ENCODE measurements around the gene OR5AP2. TPM values are rescaled to one million over a fixed set of nuclear protein-coding genes. Genes with fewer than 3 reads are reported as not detected.

OR5AP2 gene
- total and polyA plus RNA-seq, 9 of the 15 experiments (the other 6 are each of a cell fraction or from before 2014, with no cell fraction given), result not detected

DNA sequence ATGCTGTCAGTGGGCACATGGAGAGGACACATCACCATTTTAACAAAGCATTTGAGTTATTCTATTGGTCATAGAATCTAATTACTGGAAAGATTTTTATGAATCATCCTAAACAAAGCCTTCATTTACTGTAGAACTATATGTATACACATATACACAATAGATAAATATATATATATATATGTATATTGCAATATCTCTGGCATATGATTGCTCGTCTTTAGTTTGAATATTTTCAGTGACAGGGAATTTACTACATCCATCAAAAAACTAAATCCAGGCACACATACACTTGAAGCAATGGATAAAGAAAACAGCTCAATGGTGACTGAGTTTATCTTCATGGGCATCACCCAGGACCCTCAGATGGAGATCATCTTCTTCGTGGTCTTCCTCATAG, 21.1 kb upstream of the OR5AP2 start, which contains the start of gene OR5AR1:
TSS of gene OR5AR1 (plus strand) at position 301 of the 400 bp plus-strand sequence. CDS start at position 301, 0 bp downstream.
- WGBS (ENCODE audit: insufficient coverage, low coverage, missing lambda C conversion rate), result 0% methylated on average over 2 of the region's 2 CpGs
- no TSS peak for BruUV-seq (replicated peaks)

More for the DNA sequence above, 21.1 kb upstream of the OR5AP2 start, which contains the start of gene OR5AR1:
- Histone ChIP-seq H3K4me2 (ENCODE audit: insufficient read depth, low read length) (no peak within 1 kb of the TSS), H3K9me1 (ENCODE audit: control insufficient read depth, insufficient read depth, low read length) (no peaks in the 10 kb centered on the region), H4K20me1 (replicated peaks; ENCODE audit: control insufficient read depth, insufficient read depth, low read length) (no peaks in the 10 kb centered on the region), H3K9ac (ENCODE audit: insufficient read depth in 1 of 2, low read depth in 2 of 2, low read length in 2 of 2) (no peak within 1 kb of the TSS), H3K27me3 (ENCODE audit: control insufficient read depth in 2 of 2, insufficient read depth in 2 of 2, low read length in 2 of 2) (no peaks in the 10 kb centered on the region), H3K79me2 (ENCODE audit: control insufficient read depth, insufficient read depth, low read length) (no peaks in the 10 kb centered on the region), H3K4me1 (replicated peaks in 1 of 2; ENCODE audit: control insufficient read depth in 2 of 2, insufficient read depth in 2 of 2, low read length in 2 of 2) (no peaks in the 10 kb centered on the region), H3K4me3 (no peak within 1 kb of the TSS), H3K9me3 (replicated peaks; ENCODE audit: control insufficient read depth, insufficient read depth, low read depth, low read length) (no peaks in the 10 kb centered on the region), H2AFZ (ENCODE audit: low read depth, low read length) (no peak within 1 kb of the TSS), H3K27ac (ENCODE audit: extremely low read depth, low read depth, low read length) (no peak within 1 kb of the TSS), H3K36me3 (ENCODE audit: control insufficient read depth, insufficient read depth, low read length) (no peaks in the 10 kb centered on the region)
- TF ChIP-seq, protein P1, sequence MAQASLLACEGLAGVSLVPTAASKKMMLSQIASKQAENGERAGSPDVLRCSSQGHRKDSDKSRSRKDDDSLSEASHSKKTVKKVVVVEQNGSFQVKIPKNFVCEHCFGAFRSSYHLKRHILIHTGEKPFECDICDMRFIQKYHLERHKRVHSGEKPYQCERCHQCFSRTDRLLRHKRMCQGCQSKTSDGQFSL (CRISPR knock-in tag; IDR thresholded peaks at IDR 0.05), result no peak
- TF ChIP-seq, protein P1 (tag; IDR thresholded peaks at IDR 0.05), result no peak
- TF ChIP-seq STAT5A (IDR thresholded peaks at IDR 0.05; ENCODE audit: borderline replicate concordance, low read length) (no peak), ESRRA (IDR thresholded peaks at IDR 0.05; ENCODE audit: borderline replicate concordance, low read depth) (no peak), ZNF143 (CRISPR knock-in tag; IDR thresholded peaks at IDR 0.05) (no peak), TARDBP (IDR thresholded peaks at IDR 0.05) (no peak), GTF2A2 (tag; IDR thresholded peaks at IDR 0.05) (no peak), RFX5 (IDR thresholded peaks at IDR 0.05; ENCODE audit: low read depth, low read length) (no peak), FOXM1 (IDR thresholded peaks at IDR 0.05; ENCODE audit: low read depth) (no peak), FOXM1 (CRISPR knock-in tag; IDR thresholded peaks at IDR 0.05; ENCODE audit: low read depth) (no peak)
- TF ChIP-seq, protein P2, sequence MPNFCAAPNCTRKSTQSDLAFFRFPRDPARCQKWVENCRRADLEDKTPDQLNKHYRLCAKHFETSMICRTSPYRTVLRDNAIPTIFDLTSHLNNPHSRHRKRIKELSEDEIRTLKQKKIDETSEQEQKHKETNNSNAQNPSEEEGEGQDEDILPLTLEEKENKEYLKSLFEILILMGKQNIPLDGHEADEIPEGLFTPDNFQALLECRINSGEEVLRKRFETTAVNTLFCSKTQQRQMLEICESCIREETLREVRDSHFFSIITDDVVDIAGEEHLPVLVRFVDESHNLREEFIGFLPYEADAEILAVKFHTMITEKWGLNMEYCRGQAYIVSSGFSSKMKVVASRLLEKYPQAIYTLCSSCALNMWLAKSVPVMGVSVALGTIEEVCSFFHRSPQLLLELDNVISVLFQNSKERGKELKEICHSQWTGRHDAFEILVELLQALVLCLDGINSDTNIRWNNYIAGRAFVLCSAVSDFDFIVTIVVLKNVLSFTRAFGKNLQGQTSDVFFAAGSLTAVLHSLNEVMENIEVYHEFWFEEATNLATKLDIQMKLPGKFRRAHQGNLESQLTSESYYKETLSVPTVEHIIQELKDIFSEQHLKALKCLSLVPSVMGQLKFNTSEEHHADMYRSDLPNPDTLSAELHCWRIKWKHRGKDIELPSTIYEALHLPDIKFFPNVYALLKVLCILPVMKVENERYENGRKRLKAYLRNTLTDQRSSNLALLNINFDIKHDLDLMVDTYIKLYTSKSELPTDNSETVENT (CRISPR knock-in tag; IDR thresholded peaks at IDR 0.05), result no peak
- TF ChIP-seq, protein P3, sequence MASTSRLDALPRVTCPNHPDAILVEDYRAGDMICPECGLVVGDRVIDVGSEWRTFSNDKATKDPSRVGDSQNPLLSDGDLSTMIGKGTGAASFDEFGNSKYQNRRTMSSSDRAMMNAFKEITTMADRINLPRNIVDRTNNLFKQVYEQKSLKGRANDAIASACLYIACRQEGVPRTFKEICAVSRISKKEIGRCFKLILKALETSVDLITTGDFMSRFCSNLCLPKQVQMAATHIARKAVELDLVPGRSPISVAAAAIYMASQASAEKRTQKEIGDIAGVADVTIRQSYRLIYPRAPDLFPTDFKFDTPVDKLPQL (IDR thresholded peaks at IDR 0.05; ENCODE audit: extremely low read depth, insufficient read length), result no peak
- in situ Hi-C loops (cut with MboI), result no loop called here
- ATAC-seq, result no peak
- DNase-seq (ENCODE audit: extremely low read depth in 1 of 4, low spot score in 3 of 4), result no peak
- ChIA-PET POLR2A (no interaction called here), CTCF (ENCODE audit: low intra/inter-chr PET ratio) (no interaction called here)
- intact Hi-C loops (cut with micrococcal nuclease), result no loop called here
- no peak for FAIRE-seq

All from K562 (cell line).